Sciatic nerve (tissue), 1 donor: ENCODE data around the gene POLR1G. TPM values are rescaled to one million over a fixed set of nuclear protein-coding genes. Genes with fewer than 3 reads are reported as not detected.

ENCODE experiments used
- microRNA-seq: library from miRNA; unstranded; fragments of <30 nt; microRNA quantifications from one replicate; pipeline ENCODE4 v1.2.0, GENCODE V29; 2020
- total RNA-seq: library from RNA; stranded (reverse); fragmentation: NEBNext Ultra II Directional; extraction: Animal tissue kit (Norgen Biotek cat#: 25700); gene quantifications from one replicate; pipeline ENCODE4 v1.2.1, GENCODE V29; 2021
- donor health status: DM: no; HTN: no; CAD: no.

Gene POLR1G
- total RNA-seq, 1 donor from 2014 or later, result 2.3 TPM

Small RNAs within 50 kb of the gene (microRNA-seq; reads per million reads assigned to microRNA genes)
- not detected for gene MIR6088

Other genes starting within 250 kb of the POLR1G start
- gene NKPD1, start 245.7 kb upstream of the POLR1G start, total RNA-seq, result not detected
- gene TRAPPC6A, start 228.4 kb upstream of the POLR1G start, total RNA-seq, result 20.8 TPM
- gene BLOC1S3, start 227.9 kb upstream of the POLR1G start, total RNA-seq, result 13.0 TPM
- gene EXOC3L2, start 161.2 kb upstream of the POLR1G start, total RNA-seq, result 4.9 TPM
- 37.5 TPM for gene MARK4, start 155.4 kb upstream of the POLR1G start, total RNA-seq
- gene CKM, start 83.8 kb upstream of the POLR1G start, total RNA-seq, result not detected
- gene KLC3, start 65.9 kb upstream of the POLR1G start, total RNA-seq, result not detected
- 17.7 TPM for gene ERCC2, start 36.1 kb upstream of the POLR1G start, total RNA-seq
- gene PPP1R13L, start 1.6 kb upstream of the POLR1G start, total RNA-seq, result 20.7 TPM
- gene ERCC1, start 17.3 kb downstream of the POLR1G start, total RNA-seq, result 58.6 TPM
- gene FOSB, start 61.4 kb downstream of the POLR1G start, total RNA-seq, result 3.7 TPM
- gene RTN2, start 90.4 kb downstream of the POLR1G start, total RNA-seq, result 4.0 TPM
- 1.8 TPM for gene PPM1N, start 91.8 kb downstream of the POLR1G start, total RNA-seq
- 72.1 TPM for gene VASP, start 100.8 kb downstream of the POLR1G start, total RNA-seq
- 10.7 TPM for gene OPA3, start 178.2 kb downstream of the POLR1G start, total RNA-seq
- 29.7 TPM for gene GPR4, start 195.6 kb downstream of the POLR1G start, total RNA-seq
- 43.3 TPM for gene EML2, start 232.8 kb downstream of the POLR1G start, total RNA-seq